GM12891 (cell line): Measurements from ENCODE around the gene CEND1.

Experiments used
- POLR2A ChIP-seq: IDR thresholded peaks from 2 replicates; pipeline ENCODE4 v1.6.1; 2011; ENCODE audit warnings: low read depth, low read length, control low read depth
- POLR2AphosphoS5 ChIP-seq: IDR thresholded peaks from 2 replicates; pipeline ENCODE4 v1.6.1; 2011; ENCODE audit warnings: low read depth, low read length, control low read depth
- TAF1 ChIP-seq: IDR thresholded peaks from 2 replicates; pipeline ENCODE4 v1.6.1; 2011; ENCODE audit warnings: low read depth, low read length, control low read depth

- TF ChIP-seq POLR2AphosphoS5 (no peak), POLR2A (no peak; the same call in 1 of the 2 replicates), TAF1 (no peak)
Observed at GRCh38 chr11:798093-798713, 8.3 kb upstream of the CEND1 start, which contains the start of gene SLC25A22.
